Duodenal mucosa (tissue), 2 donors: ENCODE measurements around the gene DNAI2.

Experiments
- H3K27ac ChIP-seq: one replicate; pipeline ENCODE4 v1.7.0; 2013; ENCODE audit warnings: low read depth, low read length
- H3K27me3 ChIP-seq, 2 donors: one replicate each; pipeline ENCODE4 v1.7.0; 2013; ENCODE audit warnings: low read length in 2 of 2, control low read depth in 1 of 2; ENCODE audit not compliant: insufficient read depth in 2 of 2, control insufficient read depth in 1 of 2
- H3K36me3 ChIP-seq, 2 donors: one replicate each; pipeline ENCODE4 v1.7.0; 2013; ENCODE audit warnings: low read length in 2 of 2, control low read depth in 1 of 2; ENCODE audit not compliant: insufficient read depth in 2 of 2, control insufficient read depth in 1 of 2
- H3K4me1 ChIP-seq, 2 donors: one replicate each; pipeline ENCODE4 v1.7.0; 2013; ENCODE audit warnings: low read length in 2 of 2, control low read depth in 1 of 2; ENCODE audit not compliant: insufficient read depth in 2 of 2, control insufficient read depth in 1 of 2
- H3K4me3 ChIP-seq, 2 donors: one replicate each; pipeline ENCODE4 v1.7.0; 2013; ENCODE audit warnings: low read length in 2 of 2, low read depth in 1 of 2
- H3K9ac ChIP-seq, 2 donors: one replicate each; pipeline ENCODE4 v1.7.0; 2013; ENCODE audit warnings: low read length in 2 of 2, low read depth in 1 of 2
- H3K9me3 ChIP-seq, 2 donors: one replicate each; pipeline ENCODE4 v1.7.0; 2013; ENCODE audit warnings: low read length in 2 of 2, control low read depth in 1 of 2; ENCODE audit not compliant: control insufficient read depth in 1 of 2

The DNAI2 gene

DNA sequence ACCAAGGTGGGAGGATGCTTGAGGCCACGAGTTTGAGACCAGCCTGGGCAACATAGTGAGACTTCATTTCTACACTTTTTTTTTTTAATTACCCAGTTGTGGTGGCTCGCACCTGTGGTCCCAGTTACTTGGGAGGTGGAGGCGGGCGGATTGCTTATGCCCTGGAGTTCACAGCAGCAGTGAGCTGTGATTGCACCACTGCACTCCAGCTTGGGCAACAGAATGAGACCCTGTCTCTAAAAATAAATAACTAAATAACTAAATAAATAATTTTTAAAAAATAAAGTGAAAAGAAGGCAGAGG is 9.3 kb downstream of the DNAI2 start:
- H3K27ac ChIP-seq: no peak overlapping the region
- peaks cover 0 to 3% of the 10 kb centered on the region in 2 donors for H3K27me3 ChIP-seq
- H3K4me1 ChIP-seq: no peaks in the 10 kb centered on the region
- H3K4me3 ChIP-seq: no peak overlapping the region
- no peaks in the 10 kb centered on the region for H3K9me3 ChIP-seq
- H3K9ac ChIP-seq: no peak overlapping the region
- H3K36me3 ChIP-seq: no peaks in the 10 kb centered on the region

DNA sequence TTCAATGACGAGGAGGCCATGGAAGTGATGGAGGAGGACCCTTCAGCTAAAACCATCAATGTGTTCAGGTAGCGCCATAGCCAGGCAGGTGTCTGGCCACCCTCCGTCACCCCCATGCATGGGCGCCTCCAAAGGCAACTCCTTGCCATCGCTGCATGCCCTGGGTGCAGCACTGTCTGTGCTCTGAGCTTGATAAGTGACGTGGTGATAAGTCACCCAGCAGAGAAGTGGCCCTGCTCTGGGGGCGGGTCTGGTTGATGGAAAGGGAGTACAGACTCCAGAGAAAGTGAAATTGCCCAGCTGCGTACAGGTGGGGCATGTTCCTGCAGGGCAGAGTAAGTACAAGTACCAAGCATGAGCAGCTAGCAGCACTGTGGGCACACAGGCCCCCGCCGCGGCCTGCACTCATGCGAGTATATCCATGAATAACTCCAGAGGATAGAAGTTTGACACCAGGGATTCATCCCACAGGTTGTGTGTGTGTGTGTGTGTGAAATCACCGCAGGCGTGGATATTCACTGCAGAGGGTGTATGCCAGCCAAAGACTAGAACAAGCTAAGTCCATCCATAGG is 13.1 kb downstream of the DNAI2 start:
- Histone ChIP-seq H3K9me3 (no peaks in the 10 kb centered on the region), H3K27ac (no peak overlapping the region), H3K4me3 (no peak overlapping the region), H3K36me3 (no peaks in the 10 kb centered on the region), H3K4me1 (no peaks in the 10 kb centered on the region), H3K9ac (no peak overlapping the region), H3K27me3 (peaks cover 0 to 3% of the 10 kb centered on the region in 2 donors)

DNA sequence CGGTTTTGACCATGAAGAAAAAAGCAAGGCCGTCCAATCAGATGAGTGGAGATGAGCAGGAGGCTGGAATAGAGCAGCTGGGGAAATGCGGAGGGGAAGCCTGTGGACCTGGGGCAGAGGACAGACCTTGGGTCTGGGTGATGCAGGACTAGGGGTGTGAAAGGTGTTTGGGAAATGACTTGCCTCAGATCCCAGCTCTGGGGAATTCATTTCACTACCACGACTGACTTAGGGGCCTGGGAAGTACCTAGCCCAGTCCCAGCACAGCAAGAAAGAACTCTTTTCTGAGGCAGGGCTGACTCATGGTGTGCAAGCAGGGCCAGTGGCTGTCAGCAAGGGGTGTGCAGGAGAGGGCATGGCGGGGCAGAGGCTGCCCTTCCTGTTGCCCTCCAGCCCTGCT is 14.8 kb downstream of the DNAI2 start:
- no peak overlapping the region for H3K4me3 ChIP-seq
- no peaks in the 10 kb centered on the region for H3K9me3 ChIP-seq
- no peaks in the 10 kb centered on the region for H3K36me3 ChIP-seq
- H3K4me1 ChIP-seq: no peaks in the 10 kb centered on the region
- peaks cover 0 to 3% of the 10 kb centered on the region in 2 donors for H3K27me3 ChIP-seq
- H3K9ac ChIP-seq: no peak overlapping the region
- no peak overlapping the region for H3K27ac ChIP-seq

DNA sequence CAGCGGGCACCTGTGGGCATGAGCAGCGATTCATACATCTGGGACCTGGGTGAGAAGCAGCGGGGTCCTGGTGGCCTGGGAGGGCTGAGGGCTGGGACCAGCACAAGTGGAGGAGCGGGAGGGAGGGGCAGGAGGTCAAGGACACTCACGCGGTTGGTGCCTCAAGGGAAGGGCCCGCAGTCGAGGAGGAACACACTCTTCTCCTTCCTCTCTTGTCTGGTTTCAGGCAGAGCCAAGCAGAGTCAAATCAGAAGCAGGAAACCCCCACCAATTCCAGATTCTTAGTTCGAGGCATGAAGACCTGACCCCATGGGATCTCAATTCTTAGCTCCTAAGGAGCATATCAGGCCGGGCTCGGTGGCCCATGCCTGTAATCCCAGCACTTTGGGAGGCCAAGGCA is 15.7 kb downstream of the DNAI2 start:
- Histone ChIP-seq H3K9me3 (no peaks in the 10 kb centered on the region), H3K36me3 (no peaks in the 10 kb centered on the region), H3K27ac (no peak overlapping the region), H3K9ac (no peak overlapping the region), H3K27me3 (peaks cover 0 to 3% of the 10 kb centered on the region in 2 donors), H3K4me3 (no peak overlapping the region), H3K4me1 (no peaks in the 10 kb centered on the region)

DNA sequence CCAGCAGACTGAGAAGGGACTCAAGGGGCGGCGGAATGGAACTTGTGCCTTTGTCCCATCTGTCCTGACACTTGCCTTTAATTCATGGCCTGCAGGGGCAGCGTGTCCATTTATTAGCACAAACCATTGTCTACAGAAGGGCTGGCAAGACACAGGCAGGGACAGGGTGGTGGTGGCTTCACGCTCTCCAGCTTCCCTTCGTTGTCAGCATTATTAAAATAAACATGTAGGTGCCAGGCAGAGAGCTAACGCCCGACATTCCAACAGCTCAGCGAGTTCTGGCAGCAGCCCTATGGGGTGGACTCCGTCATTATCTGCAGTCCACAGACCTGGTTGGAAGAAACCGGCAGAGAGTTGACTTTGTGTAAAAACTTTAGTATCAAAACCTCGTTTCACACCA is 16.3 kb downstream of the DNAI2 start:
- no peaks in the 10 kb centered on the region for H3K4me1 ChIP-seq
- H3K4me3 ChIP-seq: no peak overlapping the region
- H3K9me3 ChIP-seq: no peaks in the 10 kb centered on the region
- no peak overlapping the region for H3K9ac ChIP-seq
- no peak overlapping the region for H3K27ac ChIP-seq
- no peaks in the 10 kb centered on the region for H3K27me3 ChIP-seq
- no peaks in the 10 kb centered on the region for H3K36me3 ChIP-seq

DNA sequence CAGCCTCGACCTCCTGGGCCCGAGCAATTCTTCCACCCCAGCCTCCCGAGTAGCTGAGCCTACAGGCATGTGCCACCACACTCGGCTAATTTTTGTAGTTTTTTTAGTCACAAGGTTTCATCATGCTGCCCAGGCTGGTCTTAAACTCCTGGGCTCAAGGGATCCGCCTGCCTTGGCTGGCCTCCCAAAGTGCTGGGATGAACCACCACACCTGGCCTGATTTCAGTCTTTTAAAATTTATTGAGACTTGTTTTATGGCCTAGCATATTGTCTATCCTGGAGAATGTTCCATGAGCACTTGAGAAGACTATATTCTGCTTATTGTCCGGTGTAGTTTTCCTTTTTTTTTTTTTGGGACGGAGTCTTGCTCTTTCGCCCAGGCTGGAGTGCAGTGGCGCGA is 18.5 kb downstream of the DNAI2 start:
- H3K9me3 ChIP-seq: no peaks in the 10 kb centered on the region

GRCh38 chr17:74295625-74296547 is 21.9 kb downstream of the DNAI2 start:
- Histone ChIP-seq H3K9ac (no peak overlapping the region), H3K27ac (no peak overlapping the region), H3K36me3 (no peaks in the 10 kb centered on the region)

More for the DNA sequence above, 18.5 kb downstream of the DNAI2 start:
- H3K36me3 ChIP-seq: no peaks in the 10 kb centered on the region
- no peak overlapping the region for H3K4me3 ChIP-seq
- no peak overlapping the region for H3K9ac ChIP-seq
- no peaks in the 10 kb centered on the region for H3K27me3 ChIP-seq
- no peak overlapping the region for H3K27ac ChIP-seq
- no peaks in the 10 kb centered on the region for H3K4me1 ChIP-seq

DNA sequence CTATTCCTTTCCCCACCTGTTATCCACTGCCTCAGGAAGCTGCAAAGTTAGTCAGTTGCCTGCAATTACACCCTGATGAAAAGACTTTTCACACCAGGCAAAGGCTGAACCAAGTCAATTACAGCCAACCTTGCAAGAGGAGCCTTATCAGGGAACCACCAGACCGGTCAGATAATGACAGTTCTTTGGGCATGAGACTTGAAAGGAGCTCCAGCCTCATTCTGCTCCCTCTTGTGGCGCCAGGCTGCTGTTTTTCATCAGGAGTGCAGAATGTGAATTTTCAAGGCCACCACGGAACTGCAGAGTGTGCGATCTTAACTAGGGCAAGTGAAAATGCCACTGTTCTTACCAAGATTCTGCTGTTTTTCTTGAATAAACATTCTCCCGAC is 22.5 kb downstream of the DNAI2 start:
- Histone ChIP-seq H3K27ac (no peak overlapping the region), H3K4me3 (no peak overlapping the region), H3K27me3 (no peaks in the 10 kb centered on the region), H3K9me3 (no peaks in the 10 kb centered on the region), H3K4me1 (no peaks in the 10 kb centered on the region), H3K36me3 (no peaks in the 10 kb centered on the region), H3K9ac (no peak overlapping the region)

More at GRCh38 chr17:74295625-74296547, 21.9 kb downstream of the DNAI2 start:
- no peak overlapping the region for H3K4me3 ChIP-seq
- no peaks in the 10 kb centered on the region for H3K9me3 ChIP-seq
- H3K4me1 ChIP-seq: no peaks in the 10 kb centered on the region
- H3K27me3 ChIP-seq: no peaks in the 10 kb centered on the region

GRCh38 chr17:74297941-74298340 is 23.9 kb downstream of the DNAI2 start:
- no peak overlapping the region for H3K9ac ChIP-seq
- no peaks in the 10 kb centered on the region for H3K9me3 ChIP-seq
- H3K4me3 ChIP-seq: no peak overlapping the region
- H3K27me3 ChIP-seq: no peaks in the 10 kb centered on the region
- no peaks in the 10 kb centered on the region for H3K4me1 ChIP-seq
- H3K36me3 ChIP-seq: no peaks in the 10 kb centered on the region
- no peak overlapping the region for H3K27ac ChIP-seq

DNA sequence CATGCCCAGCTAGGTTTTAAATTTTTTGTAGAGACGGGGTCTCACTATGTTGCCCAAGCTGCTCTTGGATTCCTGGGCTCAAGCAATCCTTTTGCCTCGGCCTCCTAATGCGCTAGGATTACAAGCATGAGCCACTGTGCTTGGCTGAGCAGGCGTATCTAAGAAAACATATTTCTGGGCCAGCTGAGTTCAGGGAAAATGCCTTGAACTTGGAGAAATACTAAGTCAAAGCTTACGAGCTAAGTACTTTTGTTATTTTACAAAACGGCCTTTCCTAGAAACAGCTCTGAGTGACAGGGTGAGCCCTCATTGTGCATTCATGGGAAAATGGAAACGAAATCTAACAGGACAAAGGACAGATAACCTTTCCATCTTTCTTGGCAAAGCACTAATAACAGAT is 24.7 kb downstream of the DNAI2 start:
- Histone ChIP-seq H3K9ac (no peak overlapping the region), H3K27ac (no peak overlapping the region), H3K4me3 (no peak overlapping the region), H3K4me1 (no peaks in the 10 kb centered on the region), H3K27me3 (no peaks in the 10 kb centered on the region), H3K9me3 (no peaks in the 10 kb centered on the region), H3K36me3 (no peaks in the 10 kb centered on the region)
